ENCODE results near the gene PPP3CA. TPM values are rescaled to one million over a fixed set of nuclear protein-coding genes. Genes with fewer than 3 reads are reported as not detected.

PPP3CA gene
- total RNA-seq, 2 experiments from 2014 or later = 12.9 to 13.8 TPM

DNA sequence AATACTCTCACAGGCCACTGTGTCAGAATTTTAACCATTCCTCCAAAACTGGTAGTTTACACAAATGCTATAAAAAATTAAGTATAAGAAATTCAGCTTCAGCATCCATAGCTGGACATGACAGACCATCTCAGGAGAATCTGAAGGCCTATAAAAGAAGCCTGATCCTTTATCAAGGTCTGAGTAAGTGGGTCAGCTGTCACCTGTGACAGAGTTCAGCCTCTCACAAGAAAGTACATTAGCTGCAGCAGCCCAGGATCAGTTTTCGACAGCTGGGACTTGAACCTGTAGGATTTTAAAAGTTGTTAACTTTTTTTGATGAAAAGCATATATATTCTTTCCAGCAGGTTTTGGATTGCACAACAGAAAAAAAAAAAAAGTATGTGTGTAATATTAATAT, 60.7 kb downstream of the PPP3CA start:
- no peak overlapping the region for H3K27ac Mint-ChIP-seq
- H3K36me3 Mint-ChIP-seq (ENCODE audit: low read depth) = no peaks in the 10 kb centered on the region
- TF ChIP-seq, protein P1, sequence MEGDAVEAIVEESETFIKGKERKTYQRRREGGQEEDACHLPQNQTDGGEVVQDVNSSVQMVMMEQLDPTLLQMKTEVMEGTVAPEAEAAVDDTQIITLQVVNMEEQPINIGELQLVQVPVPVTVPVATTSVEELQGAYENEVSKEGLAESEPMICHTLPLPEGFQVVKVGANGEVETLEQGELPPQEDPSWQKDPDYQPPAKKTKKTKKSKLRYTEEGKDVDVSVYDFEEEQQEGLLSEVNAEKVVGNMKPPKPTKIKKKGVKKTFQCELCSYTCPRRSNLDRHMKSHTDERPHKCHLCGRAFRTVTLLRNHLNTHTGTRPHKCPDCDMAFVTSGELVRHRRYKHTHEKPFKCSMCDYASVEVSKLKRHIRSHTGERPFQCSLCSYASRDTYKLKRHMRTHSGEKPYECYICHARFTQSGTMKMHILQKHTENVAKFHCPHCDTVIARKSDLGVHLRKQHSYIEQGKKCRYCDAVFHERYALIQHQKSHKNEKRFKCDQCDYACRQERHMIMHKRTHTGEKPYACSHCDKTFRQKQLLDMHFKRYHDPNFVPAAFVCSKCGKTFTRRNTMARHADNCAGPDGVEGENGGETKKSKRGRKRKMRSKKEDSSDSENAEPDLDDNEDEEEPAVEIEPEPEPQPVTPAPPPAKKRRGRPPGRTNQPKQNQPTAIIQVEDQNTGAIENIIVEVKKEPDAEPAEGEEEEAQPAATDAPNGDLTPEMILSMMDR (IDR thresholded peaks at IDR 0.05) = no peak
- POLR2A ChIA-PET = no interaction called here
- H3K4me3 ChIP-seq (ENCODE audit: low read length) = no peak overlapping the region
- no peaks in the 10 kb centered on the region for H3K9me3 Mint-ChIP-seq
- intact Hi-C loops (cut with DNase I, micrococcal nuclease) = no loop called here
- H3K27me3 Mint-ChIP-seq = no peaks in the 10 kb centered on the region
- H3K27me3 ChIP-seq (ENCODE audit: control insufficient read depth in 1 of 2, insufficient read depth in 2 of 2, low read length in 2 of 2) = no peaks in the 10 kb centered on the region
- peaks cover 90% of the 10 kb centered on the region for H3K4me1 Mint-ChIP-seq (ENCODE audit: low read depth)
- no peak for ATAC-seq (ENCODE audit: poor library complexity)
- H3K4me1 ChIP-seq (ENCODE audit: insufficient read depth, low read length) = peaks cover 11% of the 10 kb centered on the region
- no peaks in the 10 kb centered on the region for H3K9me3 ChIP-seq (ENCODE audit: control insufficient read depth in 1 of 2, insufficient read depth in 1 of 2, low read length in 2 of 2)
- H3K36me3 ChIP-seq (ENCODE audit: insufficient read depth, low read length) = no peaks in the 10 kb centered on the region
- no peak overlapping the region for H3K27ac ChIP-seq (ENCODE audit: low read depth in 1 of 2, low read length in 2 of 2)
- H3K4me3 Mint-ChIP-seq = no peak overlapping the region
- CTCF ChIA-PET = no interaction called here
- no peak for DNase-seq

DNA sequence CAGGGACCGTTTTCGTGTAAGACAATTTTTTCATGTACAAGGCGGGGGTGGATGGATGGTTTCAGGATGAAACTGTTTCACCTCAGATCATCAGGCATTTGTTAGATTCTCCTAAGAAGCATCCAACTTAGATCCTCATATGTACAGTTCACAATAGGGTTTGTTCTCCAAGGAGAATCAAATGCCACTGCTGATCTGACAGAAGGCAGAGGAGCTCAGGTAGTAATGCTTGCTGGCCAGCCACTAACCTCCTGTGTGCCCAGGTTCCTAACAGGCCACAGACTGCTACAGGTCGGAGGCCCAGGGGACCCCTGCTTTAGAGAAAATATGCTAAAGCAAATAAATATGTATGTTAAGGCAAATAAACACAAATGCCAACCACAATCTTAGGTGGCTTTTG, 61.3 kb downstream of the PPP3CA start:
- DNase-seq (no peak), ATAC-seq (ENCODE audit: poor library complexity) (no peak)
- Histone ChIP-seq H3K27me3 (ENCODE audit: control insufficient read depth in 1 of 2, insufficient read depth in 2 of 2, low read length in 2 of 2) (no peaks in the 10 kb centered on the region), H3K4me3 (ENCODE audit: low read length) (no peak overlapping the region), H3K36me3 (ENCODE audit: insufficient read depth, low read length) (no peaks in the 10 kb centered on the region), H3K9me3 (ENCODE audit: control insufficient read depth in 1 of 2, insufficient read depth in 1 of 2, low read length in 2 of 2) (no peaks in the 10 kb centered on the region), H3K27ac (ENCODE audit: low read depth in 1 of 2, low read length in 2 of 2) (no peak overlapping the region), H3K4me1 (ENCODE audit: insufficient read depth, low read length) (peaks cover 11% of the 10 kb centered on the region)
- CTCF ChIA-PET = no interaction called here
- TF ChIP-seq, protein P1 (IDR thresholded peaks at IDR 0.05) = no peak
- Mint-ChIP-seq H3K27me3 (no peaks in the 10 kb centered on the region), H3K4me3 (no peak overlapping the region), H3K9me3 (no peaks in the 10 kb centered on the region), H3K4me1 (ENCODE audit: low read depth) (peaks cover 88% of the 10 kb centered on the region), H3K36me3 (ENCODE audit: low read depth) (no peaks in the 10 kb centered on the region), H3K27ac (no peak overlapping the region)
- POLR2A ChIA-PET = no interaction called here
- intact Hi-C loops (cut with DNase I, micrococcal nuclease) = no loop called here

- no peak overlapping the region for H3K4me3 ChIP-seq (ENCODE audit: low read length)
- H3K4me1 Mint-ChIP-seq (ENCODE audit: low read depth) = peaks cover 88% of the 10 kb centered on the region
- peak in 3 of 14 experiments; percentile 46 to 56 (median 50) for DNase-seq
These were observed 62.8 kb downstream of the PPP3CA start for GRCh38 chr4:101284546-101284945.

More at GRCh38 chr4:101284546-101284945, 62.8 kb downstream of the PPP3CA start:
- Histone ChIP-seq H3K27ac (ENCODE audit: low read depth in 1 of 2, low read length in 2 of 2) (no peak overlapping the region), H3K27me3 (ENCODE audit: control insufficient read depth in 1 of 2, insufficient read depth in 2 of 2, low read length in 2 of 2) (no peaks in the 10 kb centered on the region), H3K4me1 (ENCODE audit: insufficient read depth, low read length) (peaks cover 11% of the 10 kb centered on the region), H3K36me3 (ENCODE audit: insufficient read depth, low read length) (no peaks in the 10 kb centered on the region), H3K9me3 (ENCODE audit: control insufficient read depth in 1 of 2, insufficient read depth in 1 of 2, low read length in 2 of 2) (no peaks in the 10 kb centered on the region)
- TF ChIP-seq, protein P1 (IDR thresholded peaks at IDR 0.05) = no peak
- H3K36me3 Mint-ChIP-seq (ENCODE audit: low read depth) = no peaks in the 10 kb centered on the region
- no peak overlapping the region for H3K4me3 Mint-ChIP-seq
- ATAC-seq (ENCODE audit: poor library complexity) = peak; percentile 57
- peak overlapping the region; percentile 18 for H3K27ac Mint-ChIP-seq
- ChIA-PET POLR2A (interaction anchor here (1.2 kb wide), 1 partner anchor 63 kb away, joined by 4 read pairs; no protein-coding TSS in a partner anchor), CTCF (no interaction called here)
- H3K9me3 Mint-ChIP-seq = no peaks in the 10 kb centered on the region
- intact Hi-C loops (cut with DNase I, micrococcal nuclease) = loop anchor here (5.0 kb wide), 3 partner anchors 38 to 63 kb away; partner anchors contain the start of gene PPP3CA (in 1 of the 2)
- no peaks in the 10 kb centered on the region for H3K27me3 Mint-ChIP-seq

Measured in CD4-positive, alpha-beta T cell (primary cell).